Sigmoid colon (tissue), 4 donors: ENCODE results near the gene GSK3B.

Experiments
- CTCF ChIP-seq, 4 experiments: fragments of 450-650 bp in 3 of 4; fragments of 200-600 bp in 1 of 4; IDR thresholded peaks; one replicate each; pipeline ENCODE4 v1.5.1; 2016 to 2019; ENCODE audit warnings: antibody characterized with exemption in 4 of 4, mild to moderate bottlenecking in 3 of 4, moderate library complexity in 2 of 4
- EP300 ChIP-seq, 4 donors: sonication (generic); formaldehyde crosslinking; IDR thresholded peaks; one replicate each; pipeline ENCODE4 v1.6.1; 2017; ENCODE audit warnings: antibody characterized with exemption in 4 of 4
- POLR2A ChIP-seq, 2 donors: fragments of 450-650 bp; IDR thresholded peaks; one replicate each; pipeline ENCODE4 v1.6.1; 2016; ENCODE audit warnings: antibody characterized with exemption in 2 of 2, mild to moderate bottlenecking in 2 of 2, moderate library complexity in 2 of 2

GRCh38 chr3:119967353-119968006 is 126.8 kb downstream of the GSK3B start:
- TF ChIP-seq EP300 (IDR thresholded peaks at IDR 0.05) (no peak), CTCF (IDR thresholded peaks at IDR 0.05) (no peak), POLR2A (IDR thresholded peaks at IDR 0.05) (no peak)
